IPS-18c (cell line): ENCODE results near the gene TERT.

ENCODE experiments used
- H3K4me3 ChIP-seq: 2 replicates; pipeline ENCODE4 v1.7.0; 2013; ENCODE audit warnings: low read depth, mild to moderate bottlenecking, low read length, moderate library complexity; ENCODE audit not compliant: insufficient read depth
- H3K9me3 ChIP-seq: one replicate; pipeline ENCODE4 v1.6.1; 2013; ENCODE audit warnings: mild to moderate bottlenecking, low read length, moderate library complexity; ENCODE audit not compliant: control insufficient read depth, insufficient read depth

TERT gene

GRCh38 chr5:1203311-1203967 is 91.4 kb downstream of the TERT start:
- Histone ChIP-seq H3K4me3 (no peak overlapping the region), H3K9me3 (no peaks in the 10 kb centered on the region)
